Measurements from ENCODE around the gene GIT1.

GIT1 gene

GRCh38 chr17:29622337-29623282 lies 33.2 kb upstream of the GIT1 start, which contains the start of gene CORO6:
Gene CORO6 (minus strand): TSS chr17:29622912. CDS start chr17:29621421, 1,491 bp downstream.
- H3K9ac ChIP-seq = peak within 1 kb of the TSS; percentile 71
- no peaks in the 10 kb centered on the region for H3K9me3 ChIP-seq (ENCODE audit: control insufficient read depth, low read length)
- peak within 1 kb of the TSS; percentile 68 for H3K4me3 ChIP-seq (ENCODE audit: low read depth, low read length)
- peak within 1 kb of the TSS; percentile 88 for H2AFZ ChIP-seq
- H3K27me3 ChIP-seq (ENCODE audit: control insufficient read depth, insufficient read depth, low read length) = no peaks in the 10 kb centered on the region
- peak within 1 kb of the TSS; percentile 78 for H3K4me2 ChIP-seq (ENCODE audit: low read length)
- no peaks in the 10 kb centered on the region for H3K79me2 ChIP-seq
- peak within 1 kb of the TSS; percentile 53 for H3K27ac ChIP-seq
- H3K36me3 ChIP-seq (ENCODE audit: control insufficient read depth, insufficient read depth, low read length) = no peaks in the 10 kb centered on the region
- no peak for TF ChIP-seq CTCF (IDR thresholded peaks at IDR 0.05)
- H3K4me1 ChIP-seq = peaks cover 47% of the 10 kb centered on the region

- Histone ChIP-seq H3K27me3 (ENCODE audit: control insufficient read depth, insufficient read depth, low read length) (no peaks in the 10 kb centered on the region), H3K4me2 (ENCODE audit: low read length) (peak overlapping the region; percentile 78), H3K4me1 (peaks cover 44% of the 10 kb centered on the region), H3K9ac (peak overlapping the region; percentile 71), H3K9me3 (ENCODE audit: control insufficient read depth, low read length) (no peaks in the 10 kb centered on the region), H3K4me3 (ENCODE audit: low read depth, low read length) (peak overlapping the region; percentile 68), H3K27ac (peak overlapping the region; percentile 53), H3K79me2 (no peaks in the 10 kb centered on the region), H3K36me3 (ENCODE audit: control insufficient read depth, insufficient read depth, low read length) (no peaks in the 10 kb centered on the region), H2AFZ (peak overlapping the region; percentile 88)
- TF ChIP-seq CTCF (IDR thresholded peaks at IDR 0.05) = no peak
These were observed 32.3 kb upstream of the GIT1 start for GRCh38 chr17:29621751-29622194.

GRCh38 chr17:29620779-29621500 lies 31.5 kb upstream of the GIT1 start:
- Histone ChIP-seq H2AFZ (no peak overlapping the region), H3K79me2 (no peaks in the 10 kb centered on the region), H3K4me1 (peaks cover 40% of the 10 kb centered on the region), H3K27ac (no peak overlapping the region), H3K9ac (no peak overlapping the region), H3K9me3 (ENCODE audit: control insufficient read depth, low read length) (no peaks in the 10 kb centered on the region), H3K27me3 (ENCODE audit: control insufficient read depth, insufficient read depth, low read length) (no peaks in the 10 kb centered on the region), H3K36me3 (ENCODE audit: control insufficient read depth, insufficient read depth, low read length) (no peaks in the 10 kb centered on the region), H3K4me3 (ENCODE audit: low read depth, low read length) (no peak overlapping the region), H3K4me2 (ENCODE audit: low read length) (no peak overlapping the region)
- TF ChIP-seq CTCF (IDR thresholded peaks at IDR 0.05) = no peak

- Histone ChIP-seq H3K79me2 (no peaks in the 10 kb centered on the region), H3K27me3 (ENCODE audit: control insufficient read depth, insufficient read depth, low read length) (no peaks in the 10 kb centered on the region), H3K4me3 (ENCODE audit: low read depth, low read length) (no peak overlapping the region), H3K4me1 (peaks cover 45% of the 10 kb centered on the region), H3K9me3 (ENCODE audit: control insufficient read depth, low read length) (no peaks in the 10 kb centered on the region), H3K9ac (no peak overlapping the region), H3K4me2 (ENCODE audit: low read length) (no peak overlapping the region), H2AFZ (no peak overlapping the region), H3K27ac (peak overlapping the region; percentile 20), H3K36me3 (ENCODE audit: control insufficient read depth, insufficient read depth, low read length) (no peaks in the 10 kb centered on the region)
- no peak for TF ChIP-seq CTCF (IDR thresholded peaks at IDR 0.05)
These were observed 30.8 kb upstream of the GIT1 start for GRCh38 chr17:29620271-29620670.
